ENCODE results near the gene RAP1GAP. TPM values are rescaled to one million over a fixed set of nuclear protein-coding genes. Genes with fewer than 3 reads are reported as not detected.

Gene RAP1GAP
- total RNA-seq, 1 donor from 2014 or later = 2.6 TPM

DNA sequence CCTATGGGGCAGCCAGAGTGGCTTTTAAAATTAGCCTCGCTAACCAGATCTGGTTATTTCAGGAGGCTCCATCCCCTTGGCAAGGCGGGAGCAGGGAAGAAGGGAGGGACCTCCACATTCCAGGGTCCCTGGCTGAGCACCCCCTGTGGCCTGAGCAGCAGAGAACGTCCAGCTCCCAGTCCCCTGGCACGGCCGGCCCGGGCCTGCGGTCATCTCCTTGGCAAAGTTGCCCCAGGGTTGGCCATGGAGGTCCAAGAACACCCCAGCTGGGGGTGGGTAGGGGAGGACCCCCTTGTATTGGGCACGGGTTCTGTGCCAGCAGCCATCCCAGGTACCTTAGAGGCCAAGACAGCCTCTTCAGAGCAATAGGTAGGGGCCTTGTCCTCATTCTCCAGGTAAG, 75.9 kb downstream of the RAP1GAP start:
- H3K4me1 Mint-ChIP-seq = peaks cover 21% of the 10 kb centered on the region
- no peak overlapping the region for H3K4me3 ChIP-seq
- H3K27ac Mint-ChIP-seq = no peak overlapping the region
- no peaks in the 10 kb centered on the region for H3K79me2 ChIP-seq (ENCODE audit: low read depth)
- peaks cover 22% of the 10 kb centered on the region for H3K4me1 ChIP-seq
- H3K9me3 Mint-ChIP-seq = no peaks in the 10 kb centered on the region
- no peak overlapping the region for H3K27ac ChIP-seq
- no peak overlapping the region for H3K9ac ChIP-seq
- H3K4me2 ChIP-seq = no peak overlapping the region
- no peak for DNase-seq (ENCODE audit: low spot score)
- TF ChIP-seq EZH2phosphoT487 (IDR thresholded peaks at IDR 0.05) (no peak), EZH2 (IDR thresholded peaks at IDR 0.05) (no peak), CTCF (IDR thresholded peaks at IDR 0.05) (no peak)
- peaks cover 12% of the 10 kb centered on the region for H4K20me1 ChIP-seq (ENCODE audit: low read depth)
- no peaks in the 10 kb centered on the region for H3F3A ChIP-seq (ENCODE audit: low read depth)
- peaks cover 12% of the 10 kb centered on the region for H3K27me3 Mint-ChIP-seq (ENCODE audit: insufficient read depth, low read depth)
- no peaks in the 10 kb centered on the region for H3K9me3 ChIP-seq (ENCODE audit: low read depth)
- H3K4me3 Mint-ChIP-seq = no peak overlapping the region
- H3K36me3 Mint-ChIP-seq = no peaks in the 10 kb centered on the region
- no peak overlapping the region for H2AFZ ChIP-seq (replicated peaks)
- peaks cover 10% of the 10 kb centered on the region for H3K27me3 ChIP-seq
- H3K36me3 ChIP-seq = no peaks in the 10 kb centered on the region

DNA sequence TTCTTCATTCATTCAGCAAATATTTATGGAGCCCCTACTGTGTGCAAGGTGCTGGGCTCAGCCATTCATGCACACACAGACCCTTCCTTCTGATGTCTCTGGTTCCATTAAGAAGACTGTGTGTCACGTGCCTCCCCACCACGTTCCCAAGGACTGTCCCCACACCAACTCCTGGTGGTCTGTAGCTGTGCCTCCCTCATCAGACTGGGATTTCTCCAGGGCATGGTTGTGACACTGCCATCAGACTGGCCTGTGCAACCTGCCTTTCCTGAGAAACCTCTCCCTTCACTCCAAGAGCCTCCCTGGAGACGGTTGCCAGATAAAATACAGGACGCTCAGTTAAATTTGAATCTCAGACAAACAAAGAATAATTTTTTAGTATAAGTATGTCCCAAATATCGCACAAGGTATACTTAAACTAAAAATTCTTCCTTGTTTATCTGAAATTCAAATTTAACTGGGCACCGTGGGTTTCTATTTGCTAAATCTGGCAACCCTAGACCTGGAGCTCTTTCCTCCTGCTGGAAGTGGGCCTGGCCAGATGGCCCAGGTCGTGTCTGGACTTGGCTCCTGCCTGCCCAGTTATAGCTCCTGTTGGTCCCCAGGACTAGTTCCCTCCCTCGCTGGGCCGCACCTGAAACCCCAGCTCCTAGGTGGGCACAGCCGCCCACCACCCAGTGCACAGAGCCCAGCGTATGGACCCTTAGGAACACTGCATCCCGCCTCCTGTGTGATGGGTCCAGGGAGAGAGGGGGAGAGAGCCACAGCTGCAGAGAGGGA, 76.9 kb downstream of the RAP1GAP start:
- DNase-seq (ENCODE audit: low spot score) = no peak
- H3K9me3 ChIP-seq (ENCODE audit: low read depth) = no peaks in the 10 kb centered on the region
- Mint-ChIP-seq H3K4me3 (no peak overlapping the region), H3K27me3 (ENCODE audit: insufficient read depth, low read depth) (peaks cover 18% of the 10 kb centered on the region), H3K9me3 (no peaks in the 10 kb centered on the region), H3K4me1 (peaks cover 23% of the 10 kb centered on the region), H3K36me3 (no peaks in the 10 kb centered on the region), H3K27ac (no peak overlapping the region)
- no peak overlapping the region for H2AFZ ChIP-seq (replicated peaks)
- H3K79me2 ChIP-seq (ENCODE audit: low read depth) = no peaks in the 10 kb centered on the region
- no peak overlapping the region for H3K27ac ChIP-seq
- TF ChIP-seq EZH2phosphoT487 (IDR thresholded peaks at IDR 0.05) (no peak), EZH2 (IDR thresholded peaks at IDR 0.05) (no peak), CTCF (IDR thresholded peaks at IDR 0.05) (no peak)
- peaks cover 19% of the 10 kb centered on the region for H3K4me1 ChIP-seq
- no peaks in the 10 kb centered on the region for H3K36me3 ChIP-seq
- H3K27me3 ChIP-seq = peaks cover 19% of the 10 kb centered on the region
- peaks cover 9% of the 10 kb centered on the region for H4K20me1 ChIP-seq (ENCODE audit: low read depth)
- no peak overlapping the region for H3K4me3 ChIP-seq
- H3K9ac ChIP-seq = no peak overlapping the region
- no peaks in the 10 kb centered on the region for H3F3A ChIP-seq (ENCODE audit: low read depth)
- H3K4me2 ChIP-seq = no peak overlapping the region

DNA sequence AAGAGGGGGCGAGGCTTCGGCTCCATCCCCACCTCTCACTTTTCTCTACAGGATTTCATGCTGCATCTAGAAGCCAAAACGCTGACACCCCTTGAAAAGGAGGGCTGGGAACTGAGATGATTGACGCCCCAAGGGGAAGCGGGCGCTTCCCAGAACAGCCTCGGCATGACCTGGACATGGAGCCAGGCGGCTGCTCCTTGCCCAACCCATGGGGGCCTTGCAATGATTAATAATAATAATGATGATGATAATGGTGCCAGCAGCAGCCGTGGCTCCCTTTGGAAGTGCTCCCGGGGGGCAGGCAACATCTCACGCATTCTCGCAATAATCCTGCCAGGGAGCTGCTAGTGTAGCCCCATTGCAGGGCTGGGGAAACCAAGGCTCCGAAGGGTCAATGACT, 78.2 kb downstream of the RAP1GAP start:
- Histone ChIP-seq H3K27me3 (peaks cover 28% of the 10 kb centered on the region), H3K4me1 (peaks cover 25% of the 10 kb centered on the region), H3K4me2 (peak overlapping the region; percentile 19), H4K20me1 (ENCODE audit: low read depth) (peaks cover 17% of the 10 kb centered on the region), H3K27ac (no peak overlapping the region), H3K79me2 (ENCODE audit: low read depth) (no peaks in the 10 kb centered on the region), H3K4me3 (no peak overlapping the region), H2AFZ (replicated peaks) (no peak overlapping the region), H3K9me3 (ENCODE audit: low read depth) (no peaks in the 10 kb centered on the region), H3K9ac (no peak overlapping the region), H3F3A (ENCODE audit: low read depth) (peaks cover 11% of the 10 kb centered on the region), H3K36me3 (no peaks in the 10 kb centered on the region)
- Mint-ChIP-seq H3K27ac (no peak overlapping the region), H3K27me3 (ENCODE audit: insufficient read depth, low read depth) (peaks cover 18% of the 10 kb centered on the region), H3K4me1 (peaks cover 31% of the 10 kb centered on the region), H3K4me3 (no peak overlapping the region), H3K9me3 (no peaks in the 10 kb centered on the region), H3K36me3 (no peaks in the 10 kb centered on the region)
- DNase-seq (ENCODE audit: low spot score) = no peak
- TF ChIP-seq EZH2 (IDR thresholded peaks at IDR 0.05) (no peak), EZH2phosphoT487 (IDR thresholded peaks at IDR 0.05) (no peak), CTCF (IDR thresholded peaks at IDR 0.05) (no peak)
